ENCODE measurements around the gene EFHD2.

GRCh38 chr1:15453734-15454133, 44.0 kb downstream of the EFHD2 start:
- TF ChIP-seq CTCF (IDR thresholded peaks at IDR 0.05), result no peak
- TF ChIP-seq POLR2A (IDR thresholded peaks at IDR 0.05), result no peak
